HG02970 (cell line): ENCODE data around the gene ESYT1.
"Not testable (repeated sequence)": the region's sequence is repeated elsewhere in the genome, so short reads cannot be mapped to it uniquely, and the experiment has no call there.

Source experiments
- ATAC-seq: cut with Tn5 transposase; IDR thresholded peaks from one replicate; pipeline ENCODE4 v1.9.1; 2021; ENCODE audit warnings: mild to moderate bottlenecking, moderate library complexity, moderate number of reproducible peaks; ENCODE audit not compliant: unreplicated experiment, low FRiP score

The ESYT1 gene

GRCh38 chr12:56155256-56155845, 27.3 kb downstream of the ESYT1 start:
- ATAC-seq: no peak

GRCh38 chr12:56156464-56157200, 28.6 kb downstream of the ESYT1 start:
- ATAC-seq: not testable (repeated sequence)

- ATAC-seq: peak; percentile 16
These were observed 29.3 kb downstream of the ESYT1 start for GRCh38 chr12:56157201-56158028.

GRCh38 chr12:56158029-56158925, 30.2 kb downstream of the ESYT1 start, which contains the start of gene MYL6:
TSS of gene MYL6 (plus strand) at chr12:56158359. CDS start at chr12:56158402, 43 bp downstream.
- peak; percentile 77 for ATAC-seq

GRCh38 chr12:56158926-56159461, 30.9 kb downstream of the ESYT1 start:
- no peak for ATAC-seq

GRCh38 chr12:56159482-56160192, 31.6 kb downstream of the ESYT1 start:
- ATAC-seq: no peak

- ATAC-seq: no peak
These were observed 32.2 kb downstream of the ESYT1 start for GRCh38 chr12:56160193-56160763.

- no peak for ATAC-seq
These were observed 33.0 kb downstream of the ESYT1 start for GRCh38 chr12:56160894-56161689.

- no peak for ATAC-seq
These were observed 33.8 kb downstream of the ESYT1 start for GRCh38 chr12:56161690-56162351.

- no peak for ATAC-seq
These were observed 34.6 kb downstream of the ESYT1 start for GRCh38 chr12:56162468-56163290.

- ATAC-seq: no peak
These were observed 35.7 kb downstream of the ESYT1 start for GRCh38 chr12:56163533-56164344.

- ATAC-seq: no peak
These were observed 36.3 kb downstream of the ESYT1 start for GRCh38 chr12:56164345-56164729.

- ATAC-seq: no peak
These were observed 37.3 kb downstream of the ESYT1 start for GRCh38 chr12:56165369-56165768.

- ATAC-seq: no peak
These were observed 41.2 kb downstream of the ESYT1 start for GRCh38 chr12:56169229-56169759.

- ATAC-seq: no peak
These were observed 44.8 kb downstream of the ESYT1 start for GRCh38 chr12:56172839-56173238.

- ATAC-seq: no peak
These were observed 50.3 kb downstream of the ESYT1 start for GRCh38 chr12:56178347-56178746.
